ENCODE measurements around the gene TREH.
"Not testable (repeated sequence)": the region's sequence is repeated elsewhere in the genome, so short reads cannot be mapped to it uniquely, and the experiment has no call there.

Gene TREH

GRCh38 chr11:118679483-118679882, at the start of gene TREH:
TREH (minus strand) TSS chr11:118679650; CDS start chr11:118679627, 23 bp downstream.
- no peak within 1 kb of the TSS for H3K4me3 ChIP-seq (ENCODE audit: low read depth, low read length)

- H3K4me3 ChIP-seq (ENCODE audit: low read depth, low read length) = not testable (repeated sequence)
Observed at GRCh38 chr11:118728112-118728511, 48.7 kb upstream of the TREH start.

GRCh38 chr11:118727721-118728066, 48.2 kb upstream of the TREH start:
- H3K4me3 ChIP-seq (ENCODE audit: low read depth, low read length) = not testable (repeated sequence)

- H3K4me3 ChIP-seq (ENCODE audit: low read depth, low read length) = not testable (repeated sequence)
Observed at GRCh38 chr11:118727001-118727720, 47.7 kb upstream of the TREH start.

- not testable (repeated sequence) for H3K4me3 ChIP-seq (ENCODE audit: low read depth, low read length)
Observed at GRCh38 chr11:118721478-118722015, 42.1 kb upstream of the TREH start.

- peak overlapping the region; percentile 62 for H3K4me3 ChIP-seq (ENCODE audit: low read depth, low read length)
Observed at GRCh38 chr11:118720740-118721139, 41.3 kb upstream of the TREH start.

GRCh38 chr11:118720078-118720477, 40.6 kb upstream of the TREH start:
- H3K4me3 ChIP-seq (ENCODE audit: low read depth, low read length) = peak overlapping the region; percentile 62

GRCh38 chr11:118718562-118718961, 39.1 kb upstream of the TREH start:
- H3K4me3 ChIP-seq (ENCODE audit: low read depth, low read length) = not testable (repeated sequence)

- not testable (repeated sequence) for H3K4me3 ChIP-seq (ENCODE audit: low read depth, low read length)
Observed at GRCh38 chr11:118717733-118718132, 38.3 kb upstream of the TREH start.

- H3K4me3 ChIP-seq (ENCODE audit: low read depth, low read length) = not testable (repeated sequence)
Observed at GRCh38 chr11:118717221-118717620, 37.8 kb upstream of the TREH start.

- H3K4me3 ChIP-seq (ENCODE audit: low read depth, low read length) = no peak overlapping the region
Observed at GRCh38 chr11:118715837-118716260, 36.4 kb upstream of the TREH start.

- no peak overlapping the region for H3K4me3 ChIP-seq (ENCODE audit: low read depth, low read length)
Observed at GRCh38 chr11:118715245-118715831, 35.9 kb upstream of the TREH start.

- no peak overlapping the region for H3K4me3 ChIP-seq (ENCODE audit: low read depth, low read length)
Observed at GRCh38 chr11:118714816-118715215, 35.4 kb upstream of the TREH start.

- H3K4me3 ChIP-seq (ENCODE audit: low read depth, low read length) = not testable (repeated sequence)
Observed at GRCh38 chr11:118714416-118714815, 35.0 kb upstream of the TREH start.

- H3K4me3 ChIP-seq (ENCODE audit: low read depth, low read length) = no peak overlapping the region
Observed at GRCh38 chr11:118708296-118708695, 28.8 kb upstream of the TREH start.

- no peak overlapping the region for H3K4me3 ChIP-seq (ENCODE audit: low read depth, low read length)
Observed at GRCh38 chr11:118706546-118706825, 27.0 kb upstream of the TREH start.

- no peak overlapping the region for H3K4me3 ChIP-seq (ENCODE audit: low read depth, low read length)
Observed at GRCh38 chr11:118705791-118706545, 26.5 kb upstream of the TREH start.

GRCh38 chr11:118705111-118705741, 25.8 kb upstream of the TREH start:
- no peak overlapping the region for H3K4me3 ChIP-seq (ENCODE audit: low read depth, low read length)

- H3K4me3 ChIP-seq (ENCODE audit: low read depth, low read length) = no peak overlapping the region
Observed at GRCh38 chr11:118703563-118704106, 24.2 kb upstream of the TREH start.

- no peak overlapping the region for H3K4me3 ChIP-seq (ENCODE audit: low read depth, low read length)
Observed at GRCh38 chr11:118699506-118700220, 20.2 kb upstream of the TREH start.

- no peak overlapping the region for H3K4me3 ChIP-seq (ENCODE audit: low read depth, low read length)
Observed at GRCh38 chr11:118697346-118697745, 17.9 kb upstream of the TREH start.

All from iPS-11a (cell line).